HG03135 (cell line): ENCODE data around the gene SEMA7A.

ENCODE experiments used
- ATAC-seq: cut with Tn5 transposase; IDR thresholded peaks from one replicate; pipeline ENCODE4 v1.9.1; 2021; ENCODE audit warnings: mild to moderate bottlenecking, moderate library complexity; ENCODE audit not compliant: unreplicated experiment

Gene SEMA7A

DNA sequence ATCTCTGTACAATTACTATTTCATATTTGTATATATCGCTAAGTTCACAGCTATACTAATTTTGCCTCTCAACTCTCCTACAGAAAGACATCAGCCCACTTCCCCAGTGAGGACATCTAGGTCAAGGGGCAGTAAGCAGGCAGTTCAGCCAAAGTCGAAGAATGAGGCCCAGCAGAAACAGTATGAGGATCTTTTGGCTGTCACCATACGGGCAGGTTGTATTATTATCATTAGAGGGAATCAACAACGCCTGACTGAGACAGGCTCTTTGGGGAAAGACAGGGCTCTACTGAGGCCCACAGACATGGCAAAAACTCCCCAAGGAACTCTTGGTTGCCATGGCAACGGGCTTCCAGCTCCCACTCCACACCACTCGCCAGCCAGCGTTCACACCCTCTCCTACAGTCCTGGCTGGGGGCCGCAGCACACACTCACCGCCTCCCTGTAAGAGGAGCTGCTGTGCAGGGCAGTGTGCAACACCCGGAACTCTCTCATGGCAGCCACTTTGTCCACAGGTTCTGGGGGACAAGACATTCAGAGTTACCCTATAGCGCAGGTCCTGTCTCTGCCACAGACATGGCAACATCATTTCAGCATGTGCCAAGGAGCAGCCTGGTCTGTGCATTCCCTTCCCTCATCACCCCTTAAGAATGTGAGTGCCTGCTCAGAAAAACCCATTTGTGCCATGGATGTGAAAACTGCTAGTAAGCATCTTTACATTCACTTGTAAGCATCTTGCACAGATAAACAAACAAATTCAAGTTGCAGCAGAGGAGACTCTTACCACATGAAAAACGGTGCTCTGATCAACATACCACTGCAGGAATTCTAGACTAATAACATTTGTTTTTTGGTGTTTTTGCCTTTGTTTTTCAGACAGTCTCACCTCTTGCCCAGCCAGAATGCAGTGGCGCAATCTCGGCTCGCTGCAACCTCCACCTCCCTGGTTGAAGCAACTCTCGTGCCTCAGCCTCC is 18.4 kb upstream of the SEMA7A start:
- no peak for ATAC-seq

DNA sequence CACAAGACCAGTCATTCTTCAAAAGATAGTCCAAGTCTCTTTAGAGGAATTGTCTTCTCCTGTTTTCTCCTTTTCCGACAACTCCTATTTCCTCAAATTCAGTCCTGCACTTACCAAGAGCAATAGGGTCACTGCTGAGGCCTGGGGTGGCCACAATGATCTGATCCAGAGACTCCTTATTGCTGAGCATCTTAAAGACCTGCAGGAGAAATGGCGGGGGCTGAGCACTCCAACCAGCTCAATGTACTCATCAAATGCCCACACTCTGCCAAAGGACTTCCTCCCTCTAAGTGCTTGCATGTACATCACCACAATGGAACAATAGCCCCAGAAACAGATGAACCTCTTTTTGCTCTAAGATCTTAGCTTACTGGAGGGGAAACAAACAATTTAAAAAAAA is 17.6 kb upstream of the SEMA7A start:
- ATAC-seq, result no peak

DNA sequence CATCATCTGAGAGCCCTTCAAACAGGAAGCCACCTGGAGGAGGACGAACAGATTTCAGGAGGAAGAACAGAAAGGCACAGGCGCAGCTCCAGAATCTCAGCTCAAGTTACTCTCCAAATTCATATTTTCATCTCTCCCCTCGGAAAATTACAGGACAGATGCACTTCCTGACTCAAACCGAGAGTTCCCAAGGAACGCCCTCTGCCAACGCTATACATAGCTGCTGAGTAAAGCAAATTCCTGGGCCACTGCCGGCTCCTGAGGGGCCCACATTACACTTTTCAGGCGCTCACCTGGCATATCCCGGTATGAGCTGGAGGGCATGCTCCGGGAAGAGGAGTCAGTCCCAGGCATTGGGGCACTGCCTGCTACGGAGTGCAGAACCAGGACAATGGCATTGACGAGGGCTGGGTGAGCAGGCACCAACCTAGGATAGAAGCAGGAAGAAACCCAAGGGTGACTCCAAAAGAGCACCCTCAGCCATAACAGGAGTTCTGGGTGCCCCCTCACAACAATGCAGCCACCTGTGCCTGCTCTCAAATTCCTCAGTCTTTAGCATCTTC is 16.0 kb upstream of the SEMA7A start:
- no peak for ATAC-seq

DNA sequence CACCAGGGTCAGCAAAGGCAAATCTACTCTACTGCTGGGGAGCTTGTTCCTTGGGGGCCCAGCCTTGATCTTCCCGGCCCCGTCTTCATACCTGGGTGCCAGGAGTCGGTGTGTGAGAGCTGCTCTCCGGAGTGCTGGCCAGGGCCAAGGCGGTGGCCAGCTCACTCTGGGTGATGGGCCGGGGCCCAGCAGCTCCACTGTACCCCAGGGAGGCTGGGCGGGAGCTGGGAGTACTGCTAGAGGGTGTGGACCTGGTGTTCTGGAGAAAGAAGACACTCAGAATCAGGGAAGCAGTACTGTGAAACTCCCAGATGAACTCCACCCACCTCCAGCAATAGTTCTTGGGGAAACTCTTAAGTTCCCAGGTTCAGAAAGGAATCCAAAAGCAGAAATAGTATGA is 15.3 kb upstream of the SEMA7A start:
- ATAC-seq, result no peak

DNA sequence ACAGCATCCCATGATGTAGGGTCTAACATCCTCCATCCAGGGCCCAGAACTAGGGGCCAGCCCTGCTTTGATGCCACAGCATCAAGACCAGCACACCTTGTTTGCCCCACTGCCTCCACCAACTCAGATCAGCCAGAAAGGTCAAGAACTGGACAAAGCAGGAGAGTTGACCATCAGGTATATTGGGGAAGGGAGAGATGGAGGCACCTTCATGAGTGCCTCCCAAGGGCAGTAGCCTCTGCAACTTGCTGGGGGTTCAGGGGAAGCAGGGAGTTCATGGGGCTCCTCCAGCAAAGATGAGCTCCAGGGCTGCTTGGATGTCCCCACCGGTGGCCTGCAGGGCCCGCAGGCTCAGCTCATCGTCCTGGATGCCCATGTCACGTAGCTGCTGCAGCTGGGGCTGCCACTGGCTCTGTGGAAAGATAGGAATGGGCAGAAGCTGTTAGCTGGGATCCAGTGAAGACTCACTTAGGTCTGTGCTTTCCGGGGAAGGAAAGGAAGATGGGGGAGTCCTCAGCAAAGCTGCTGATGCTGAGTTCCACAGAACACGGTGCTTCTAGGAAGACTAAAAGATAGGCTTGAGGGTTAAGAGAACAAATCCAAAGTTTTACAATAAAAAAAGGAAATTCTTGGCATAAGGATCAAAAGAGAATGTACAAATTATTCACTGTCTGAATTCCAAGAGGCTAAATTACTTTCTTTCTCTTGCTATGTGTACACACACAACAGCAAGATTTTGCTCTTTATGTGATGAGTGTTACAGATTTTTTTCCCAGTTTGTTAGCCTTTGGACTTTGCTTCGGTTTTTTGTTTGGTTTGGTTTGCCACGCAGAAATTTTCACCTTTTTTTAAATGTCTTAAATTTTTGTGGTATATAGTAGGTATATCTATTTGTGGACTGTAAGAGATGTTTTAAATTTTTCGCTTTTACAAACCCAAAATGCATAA is 12.3 kb upstream of the SEMA7A start:
- no peak for ATAC-seq

DNA sequence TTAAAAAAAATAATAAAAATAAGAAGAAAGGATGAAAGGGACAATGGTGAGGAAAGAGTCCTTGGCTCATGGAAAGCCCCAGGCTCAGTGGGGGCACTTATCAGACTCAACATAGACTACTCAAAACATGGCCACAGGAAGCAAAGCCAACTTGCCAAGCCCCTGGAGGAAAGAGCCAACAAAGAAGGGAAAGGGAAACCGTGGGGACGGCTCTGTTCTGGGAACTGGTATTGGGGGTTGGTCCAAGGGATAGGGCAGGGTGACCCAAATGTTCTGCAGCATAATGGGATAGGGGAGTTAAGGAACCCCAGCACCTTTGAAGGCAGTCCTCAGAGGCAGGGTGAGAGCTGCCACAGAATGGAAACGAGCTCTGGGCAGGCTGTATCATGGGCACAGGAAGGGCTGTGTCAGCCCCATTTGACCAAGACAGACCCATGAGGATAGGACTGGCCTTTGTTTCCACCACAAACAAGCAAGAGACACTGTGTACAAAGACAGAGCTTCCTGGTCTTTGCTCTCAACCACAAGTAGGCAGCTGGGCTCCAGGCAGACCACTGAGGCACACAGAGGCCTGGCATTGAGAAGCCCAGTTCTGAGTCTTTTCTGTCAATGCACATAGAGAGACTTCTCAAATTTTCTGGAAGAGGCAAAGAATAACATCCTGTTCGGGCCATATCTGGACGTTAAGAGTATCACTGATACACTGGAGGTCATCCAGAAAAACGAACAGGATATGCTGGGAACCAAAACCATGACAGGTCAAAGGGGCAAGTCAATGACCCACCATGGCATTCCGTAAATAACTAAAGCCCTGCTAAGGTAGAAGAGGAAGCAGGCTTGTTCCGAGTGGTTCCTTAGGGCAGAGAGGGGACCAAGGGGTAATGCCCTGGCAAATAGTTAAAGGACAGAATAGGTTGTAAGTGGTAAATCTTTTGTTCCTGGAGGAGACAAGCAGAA is 10.6 kb upstream of the SEMA7A start:
- ATAC-seq, result no peak

DNA sequence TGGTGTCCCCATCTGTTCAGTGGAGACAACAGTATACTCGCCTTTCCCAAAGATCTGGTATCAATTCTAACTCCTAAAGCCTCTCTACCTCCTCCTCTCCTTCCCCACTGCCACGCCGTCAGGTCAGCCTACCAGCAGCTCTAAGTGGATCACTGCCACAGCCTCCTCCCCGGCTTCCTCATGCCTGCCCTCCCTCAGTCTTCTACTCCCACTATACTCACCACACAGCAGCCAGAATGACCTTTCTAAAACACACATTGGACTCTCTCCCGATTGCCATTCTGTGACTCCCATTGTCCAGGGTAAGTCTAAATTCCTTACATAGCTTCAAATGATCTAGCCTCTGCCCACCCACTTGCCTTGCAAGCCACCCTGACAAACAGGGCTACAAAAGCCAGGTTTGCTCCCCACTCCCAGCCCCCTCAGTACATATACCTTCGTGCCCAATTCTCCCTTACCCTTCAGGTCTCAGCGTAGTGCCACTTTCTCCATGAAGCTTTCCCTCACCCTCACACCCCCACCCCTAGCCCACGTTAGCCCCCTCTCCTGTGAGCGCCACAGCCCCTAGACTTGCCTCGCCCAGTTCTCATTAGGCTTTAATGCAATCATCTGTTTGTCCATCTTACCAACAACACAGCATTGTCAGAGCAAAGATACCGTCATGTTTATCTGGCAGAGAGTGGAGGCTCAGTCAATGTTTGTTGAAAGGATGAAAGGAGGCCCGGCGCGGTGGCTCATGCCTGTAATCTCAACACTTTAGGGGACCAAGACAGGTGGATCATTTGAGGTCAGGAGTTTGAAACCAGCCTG is 9.5 kb upstream of the SEMA7A start:
- ATAC-seq, result no peak

DNA sequence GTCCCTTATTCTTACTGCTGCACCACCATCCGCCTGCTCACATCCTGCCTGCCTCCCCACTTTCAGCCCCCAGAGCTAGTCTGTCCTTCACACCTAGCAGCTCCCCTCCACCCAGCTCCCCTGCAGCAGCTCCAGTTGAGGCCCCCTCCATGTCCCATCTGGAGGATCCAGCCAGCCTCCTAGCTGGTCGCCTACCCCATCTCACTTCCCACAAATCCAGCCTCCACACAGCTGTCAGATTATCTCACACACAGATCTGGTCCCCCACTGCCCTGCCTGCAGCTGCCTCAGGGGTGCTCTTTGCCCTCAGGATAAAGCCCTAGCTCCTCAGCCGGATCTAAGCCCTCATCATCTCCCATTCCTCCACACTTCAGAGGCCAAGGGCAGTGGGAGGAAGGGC is 8.8 kb upstream of the SEMA7A start:
- ATAC-seq, result no peak

DNA sequence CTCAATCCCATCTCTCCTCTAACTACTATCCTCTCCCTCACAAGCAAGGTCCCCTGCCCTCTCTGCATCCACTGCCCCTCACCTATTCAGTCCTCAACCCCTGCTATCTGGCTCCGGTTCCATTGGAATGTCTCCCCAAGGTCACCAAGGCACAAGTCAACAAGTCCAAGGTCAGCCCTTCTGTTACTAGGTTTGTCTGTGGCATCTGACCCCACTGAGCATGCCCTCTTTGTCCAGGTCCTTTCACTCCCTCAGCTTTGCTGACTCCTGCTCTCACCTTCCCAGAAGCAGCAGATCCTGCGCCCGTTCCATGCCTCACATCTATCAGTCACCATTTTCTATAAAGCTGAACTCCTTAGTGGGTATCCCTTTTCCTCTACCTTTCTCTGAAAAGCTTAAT is 8.3 kb upstream of the SEMA7A start:
- no peak for ATAC-seq

DNA sequence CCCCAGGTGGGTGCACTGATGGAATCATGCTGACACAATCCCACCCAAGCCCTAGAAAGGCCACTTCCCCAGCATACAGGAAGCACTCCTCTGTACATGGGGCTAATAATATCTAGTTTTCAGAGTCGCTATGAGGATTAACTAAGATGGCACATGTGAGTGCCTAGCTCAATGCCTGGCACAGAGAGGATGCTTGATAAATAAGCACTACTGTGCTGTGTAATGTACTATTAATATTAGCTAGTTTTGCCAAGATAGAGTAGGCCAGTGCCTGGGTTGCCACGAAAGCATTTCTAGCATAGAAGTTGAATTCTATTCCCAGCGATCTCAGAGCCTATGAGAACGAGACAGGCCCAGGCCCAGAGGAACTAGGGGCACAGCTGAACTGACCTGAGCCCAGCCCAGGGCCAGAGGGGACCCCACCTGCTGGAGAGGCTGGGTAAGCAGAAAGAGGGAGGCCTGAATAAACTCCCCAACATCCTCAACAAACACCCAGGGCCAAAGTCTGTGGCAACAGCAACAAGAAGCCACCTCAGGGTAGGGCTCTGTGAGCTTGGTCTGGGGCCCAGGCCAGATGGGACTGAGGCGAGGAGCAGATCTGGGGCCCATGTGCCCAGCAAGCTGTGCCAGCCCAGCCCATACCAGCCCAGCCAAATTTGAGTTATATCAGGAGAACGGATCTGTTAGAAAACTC is 7.6 kb upstream of the SEMA7A start:
- ATAC-seq, result no peak

DNA sequence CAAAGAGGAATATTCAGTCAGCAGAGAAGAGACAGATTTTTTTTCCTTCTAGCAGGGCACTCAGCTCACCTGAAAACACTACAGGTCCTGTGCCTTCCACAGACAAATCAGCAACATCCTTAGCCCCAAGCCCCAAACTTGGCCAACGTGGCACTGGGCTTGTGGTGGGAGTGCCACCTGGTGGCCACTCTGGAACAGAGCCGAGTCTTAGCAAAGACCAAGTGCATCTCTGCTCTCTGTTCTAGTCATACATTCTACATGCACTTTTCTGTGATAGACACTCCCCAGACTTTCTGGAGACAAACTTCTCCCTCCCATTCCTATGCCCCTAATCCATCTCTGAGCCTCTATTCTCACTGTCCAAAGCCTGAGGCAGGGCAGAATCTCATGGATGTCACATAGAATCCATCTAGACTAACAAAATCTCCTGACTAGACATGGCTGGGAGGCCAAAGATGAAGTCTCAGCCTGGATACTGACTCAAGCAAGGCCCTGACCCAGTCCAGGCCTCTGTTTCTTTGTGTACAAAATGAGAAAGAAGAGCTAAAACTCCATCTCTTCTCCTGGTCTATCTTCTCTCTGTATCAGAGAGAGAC is 5.1 kb upstream of the SEMA7A start:
- no peak for ATAC-seq

DNA sequence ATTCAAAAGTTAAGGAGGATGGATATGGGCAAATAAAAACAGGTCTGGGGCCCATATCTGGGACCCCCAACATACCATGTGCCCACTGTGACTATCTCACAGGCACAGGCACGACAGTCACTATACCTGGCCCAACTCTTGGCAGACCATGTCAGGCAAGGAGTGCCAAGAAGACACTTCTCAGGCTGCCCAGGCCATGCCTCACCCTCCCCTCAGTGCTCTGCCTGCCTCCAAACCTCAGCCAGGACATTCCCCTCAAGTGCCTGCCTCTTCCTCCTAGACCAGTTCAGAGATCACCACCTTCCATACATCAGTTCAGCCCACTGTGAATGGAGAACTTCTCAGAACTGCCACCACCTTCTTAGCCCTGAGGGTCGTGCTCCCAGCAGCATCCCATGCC is 4.4 kb upstream of the SEMA7A start:
- ATAC-seq, result no peak

DNA sequence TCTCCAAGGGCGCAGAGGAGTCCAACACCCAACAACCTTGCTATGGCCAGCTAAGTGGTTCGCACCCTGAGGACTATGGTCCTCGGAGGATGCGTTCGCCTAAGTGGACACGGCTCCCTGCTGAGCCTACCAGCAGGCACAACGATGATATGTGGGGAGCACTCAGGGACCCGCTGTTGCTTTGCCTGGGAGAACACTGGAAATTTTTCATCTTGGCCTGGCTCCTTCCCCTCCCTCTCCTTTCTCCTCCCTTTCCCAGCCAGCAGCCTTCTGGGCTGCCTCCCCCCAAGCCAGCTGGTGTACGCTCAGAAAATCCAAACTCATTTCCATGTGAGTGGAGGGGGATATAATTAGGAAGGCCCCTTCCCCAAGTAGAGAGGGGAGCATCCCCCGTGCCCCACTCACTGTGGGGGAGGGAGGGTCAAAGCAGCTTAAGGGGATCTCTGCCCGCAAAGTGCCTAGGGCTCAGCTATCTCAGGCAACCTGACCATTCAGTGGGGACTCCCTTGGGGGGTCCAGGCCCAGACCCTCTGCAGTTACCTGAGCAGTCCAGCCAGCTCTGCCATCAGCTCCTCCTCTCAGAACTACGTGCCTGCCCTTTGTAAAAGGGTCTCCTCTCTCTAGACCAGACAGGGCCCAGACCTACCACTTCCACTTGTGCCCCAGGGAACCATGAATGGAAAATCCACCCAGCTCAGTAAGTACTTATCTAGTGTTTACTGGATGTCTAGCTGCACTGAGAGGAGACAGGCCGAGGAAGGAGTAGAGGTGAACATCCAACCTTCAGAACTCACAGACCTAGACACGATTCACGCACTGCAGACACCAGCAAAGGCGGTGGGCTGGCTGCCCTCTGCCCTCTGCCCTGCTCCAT is 742 bp upstream of the SEMA7A start:
- ATAC-seq, result no peak

DNA sequence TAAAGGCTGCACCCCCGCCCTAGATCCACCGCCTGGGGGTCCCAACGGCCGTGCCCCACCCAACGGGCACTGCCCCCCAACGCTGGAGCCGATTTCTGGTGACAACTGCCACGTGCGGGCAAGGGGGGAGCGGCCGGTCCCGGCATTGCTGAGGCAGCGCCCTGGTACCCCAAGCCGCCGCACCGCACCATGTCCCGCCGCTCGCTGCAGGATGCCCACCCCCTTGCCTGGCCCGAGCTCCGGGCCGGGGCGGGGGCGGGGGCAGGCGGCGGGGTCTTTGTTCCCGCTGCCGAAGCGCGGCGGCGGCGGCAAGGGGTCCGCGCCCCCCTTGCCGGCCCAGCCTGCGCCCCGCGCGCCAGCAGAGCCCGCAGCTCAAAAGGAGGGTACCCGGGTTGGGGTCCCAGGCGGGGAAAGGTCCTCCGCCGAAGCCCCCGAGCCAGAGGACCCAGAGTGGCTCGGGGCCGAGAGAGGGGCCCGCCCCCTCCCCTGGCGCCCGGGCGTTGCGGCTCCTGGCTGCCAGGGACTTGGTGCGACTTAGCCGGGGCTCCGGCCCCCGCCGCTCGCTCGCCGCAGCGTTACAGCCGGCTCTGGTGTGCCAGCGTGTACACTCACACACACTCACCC is 678 bp downstream of the SEMA7A start:
- ATAC-seq, result no peak

DNA sequence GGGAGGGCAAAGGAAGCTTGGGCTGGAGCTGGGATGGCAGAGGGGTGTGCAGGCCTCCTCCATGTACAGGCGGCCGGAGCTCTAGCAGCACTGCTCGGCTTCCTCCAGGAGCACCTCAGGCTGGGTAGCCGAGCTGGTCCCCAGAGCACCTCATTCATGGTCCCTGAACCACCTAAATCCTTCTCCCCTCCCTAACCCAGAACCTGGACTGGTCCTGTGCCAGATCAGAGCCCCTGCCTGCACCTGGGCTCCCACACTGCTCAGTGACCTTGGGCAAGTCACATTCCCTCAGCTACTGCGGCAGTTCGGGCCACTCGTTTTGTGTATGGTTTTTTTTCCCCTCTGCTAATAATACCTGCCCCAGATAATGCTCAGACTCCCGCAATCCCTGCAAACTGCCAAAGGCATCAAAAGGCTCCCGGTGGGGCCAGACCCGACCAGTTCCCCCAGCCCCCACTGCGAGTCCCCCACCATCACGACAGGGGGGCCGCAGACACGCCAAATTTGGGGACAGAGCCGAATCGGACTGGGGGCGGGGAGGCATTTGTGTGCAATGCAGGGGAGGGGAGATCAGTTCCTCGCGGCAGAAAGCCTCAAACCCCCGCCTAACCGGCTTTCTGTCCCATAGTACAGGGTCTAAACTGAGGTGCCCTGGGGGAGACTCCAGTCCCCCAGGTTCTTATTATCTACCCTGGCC is 1.3 kb downstream of the SEMA7A start:
- ATAC-seq, result no peak

DNA sequence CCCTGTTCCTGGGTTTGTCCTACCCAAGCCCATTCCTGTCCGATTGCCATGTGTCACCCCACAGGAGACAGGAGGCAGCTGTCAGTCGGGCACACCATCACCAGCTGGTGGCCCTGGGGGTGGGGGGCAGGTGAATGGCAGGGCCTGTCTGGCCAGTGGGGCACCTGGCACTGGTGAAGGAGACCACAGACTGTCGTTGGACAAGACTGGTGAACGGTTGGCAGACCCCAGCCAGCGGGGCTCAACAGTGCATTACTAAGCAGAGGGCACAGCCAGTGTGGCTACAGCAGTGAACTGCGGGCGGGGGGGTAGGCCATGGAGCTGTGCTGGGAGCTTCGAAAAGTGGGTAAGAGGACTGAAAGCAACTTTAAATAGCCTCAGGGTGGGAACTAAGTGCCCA is 2.1 kb downstream of the SEMA7A start:
- ATAC-seq, result no peak
